Astrocyte of the cerebellum (primary cell): ENCODE data around the gene FAM53B.

ENCODE experiments used
- DNase-seq: peaks from one replicate; pipeline ENCODE4 v3.0.0-alpha.2; 2011; ENCODE audit warnings: low read depth
- H3K4me3 ChIP-seq: 2 replicates; pipeline ENCODE4 v1.5.1; 2011; ENCODE audit warnings: mild to moderate bottlenecking, low read depth, low read length, moderate library complexity
- in situ Hi-C: cut with HindIII; loops from 2 replicates; pipeline ENCODE4 v1.10.0; 2017; ENCODE audit warnings: low sequenced_read_pairs
- TF ChIP-seq, protein P1 (sequence below): IDR thresholded peaks from 2 replicates; pipeline ENCODE4 v1.5.1; 2012; ENCODE audit warnings: low read length, low read depth, moderate library complexity, mild to moderate bottlenecking; ENCODE audit errors: missing control alignments

Gene FAM53B

DNA sequence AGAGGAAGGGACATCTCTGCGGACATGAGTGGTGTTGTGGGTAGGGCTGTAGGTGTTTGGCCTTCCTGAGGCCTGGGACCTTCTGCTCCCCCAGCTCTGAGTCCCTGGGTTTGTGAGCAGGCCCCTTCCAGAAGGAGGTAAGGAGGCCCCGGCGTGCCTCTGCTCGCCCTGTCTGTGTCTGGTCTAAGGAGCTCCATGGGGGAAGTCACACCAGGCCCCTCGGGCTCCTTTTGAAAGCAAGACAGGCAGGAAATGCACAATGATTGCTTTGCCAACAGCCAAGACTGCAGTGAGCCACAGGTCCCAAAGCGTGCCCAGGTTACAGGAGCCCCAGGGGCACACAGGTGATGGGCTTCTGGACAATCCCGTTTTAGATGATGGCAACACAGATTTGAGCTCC is 89.5 kb downstream of the FAM53B start:
- no peak for DNase-seq
- in situ Hi-C loops: no loop called here
- TF ChIP-seq, protein P1, sequence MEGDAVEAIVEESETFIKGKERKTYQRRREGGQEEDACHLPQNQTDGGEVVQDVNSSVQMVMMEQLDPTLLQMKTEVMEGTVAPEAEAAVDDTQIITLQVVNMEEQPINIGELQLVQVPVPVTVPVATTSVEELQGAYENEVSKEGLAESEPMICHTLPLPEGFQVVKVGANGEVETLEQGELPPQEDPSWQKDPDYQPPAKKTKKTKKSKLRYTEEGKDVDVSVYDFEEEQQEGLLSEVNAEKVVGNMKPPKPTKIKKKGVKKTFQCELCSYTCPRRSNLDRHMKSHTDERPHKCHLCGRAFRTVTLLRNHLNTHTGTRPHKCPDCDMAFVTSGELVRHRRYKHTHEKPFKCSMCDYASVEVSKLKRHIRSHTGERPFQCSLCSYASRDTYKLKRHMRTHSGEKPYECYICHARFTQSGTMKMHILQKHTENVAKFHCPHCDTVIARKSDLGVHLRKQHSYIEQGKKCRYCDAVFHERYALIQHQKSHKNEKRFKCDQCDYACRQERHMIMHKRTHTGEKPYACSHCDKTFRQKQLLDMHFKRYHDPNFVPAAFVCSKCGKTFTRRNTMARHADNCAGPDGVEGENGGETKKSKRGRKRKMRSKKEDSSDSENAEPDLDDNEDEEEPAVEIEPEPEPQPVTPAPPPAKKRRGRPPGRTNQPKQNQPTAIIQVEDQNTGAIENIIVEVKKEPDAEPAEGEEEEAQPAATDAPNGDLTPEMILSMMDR: no peak
- H3K4me3 ChIP-seq: no peak overlapping the region

DNA sequence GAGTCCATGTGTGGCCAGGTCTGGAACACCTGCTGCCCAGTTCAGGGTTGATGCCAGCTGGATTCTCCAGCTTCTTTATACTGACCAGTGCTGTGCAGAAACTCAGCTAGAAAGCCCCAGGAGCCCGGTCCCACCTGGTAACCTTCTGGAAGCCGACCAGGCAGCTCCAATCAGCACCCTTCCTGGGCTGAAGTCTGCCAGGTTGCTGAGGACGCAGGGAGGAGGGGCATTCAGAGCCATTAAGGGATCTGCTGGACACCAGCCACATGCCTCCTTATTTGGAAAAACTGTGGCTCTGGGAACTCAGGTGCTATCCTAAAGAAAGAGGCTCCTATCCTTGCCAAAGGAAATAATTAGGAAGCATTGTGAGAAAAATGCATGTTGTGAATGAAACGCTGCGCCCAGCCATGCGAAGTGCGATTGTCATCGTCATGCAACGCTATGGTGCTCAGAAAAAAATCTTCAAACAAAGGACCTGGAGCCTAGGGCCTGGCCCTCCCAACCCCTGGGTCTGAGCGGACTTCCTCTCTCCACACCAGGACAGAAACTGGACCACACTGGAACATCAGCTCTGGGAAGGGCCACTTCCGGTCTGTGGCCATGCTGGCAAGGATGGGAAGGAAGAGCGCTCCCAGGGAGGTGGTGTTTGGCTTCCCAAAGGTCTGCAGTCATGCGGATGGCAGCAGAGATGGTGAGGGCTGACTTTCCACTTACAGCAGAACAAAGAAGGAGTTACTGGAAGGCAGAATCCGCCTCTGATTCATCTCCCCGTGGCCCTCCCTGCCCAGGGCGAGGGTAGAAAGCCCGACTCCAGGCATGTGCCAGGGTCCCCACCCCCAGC is 90.1 kb downstream of the FAM53B start:
- in situ Hi-C loops: no loop called here
- no peak for DNase-seq
- TF ChIP-seq, protein P1: no peak
- no peak overlapping the region for H3K4me3 ChIP-seq

DNA sequence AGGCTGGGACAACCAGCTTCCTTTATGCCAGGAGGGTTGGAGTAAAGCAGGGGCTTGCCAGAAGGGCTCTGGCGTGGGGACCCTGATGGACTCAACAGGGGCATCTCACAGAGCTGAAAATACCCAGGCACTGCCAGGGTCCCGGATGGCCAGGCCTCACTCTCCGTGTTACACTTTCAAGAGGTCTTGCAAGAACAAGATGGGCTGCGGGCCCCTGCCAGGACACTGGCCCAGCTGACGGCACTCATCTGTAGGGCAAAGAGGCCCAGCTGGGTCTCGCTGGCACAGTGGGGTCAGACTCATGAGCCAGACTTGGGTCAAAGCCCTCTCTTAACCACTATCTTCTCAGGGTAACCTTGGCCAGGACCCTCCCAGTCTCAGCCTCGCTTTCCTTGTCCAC is 90.9 kb downstream of the FAM53B start:
- H3K4me3 ChIP-seq: no peak overlapping the region
- in situ Hi-C loops: no loop called here
- no peak for DNase-seq
- TF ChIP-seq, protein P1: no peak

- in situ Hi-C loops: no loop called here
- no peak overlapping the region for H3K4me3 ChIP-seq
- DNase-seq: no peak
- TF ChIP-seq, protein P1: no peak
These were observed 91.5 kb downstream of the FAM53B start for GRCh38 chr10:124652701-124653100.

DNA sequence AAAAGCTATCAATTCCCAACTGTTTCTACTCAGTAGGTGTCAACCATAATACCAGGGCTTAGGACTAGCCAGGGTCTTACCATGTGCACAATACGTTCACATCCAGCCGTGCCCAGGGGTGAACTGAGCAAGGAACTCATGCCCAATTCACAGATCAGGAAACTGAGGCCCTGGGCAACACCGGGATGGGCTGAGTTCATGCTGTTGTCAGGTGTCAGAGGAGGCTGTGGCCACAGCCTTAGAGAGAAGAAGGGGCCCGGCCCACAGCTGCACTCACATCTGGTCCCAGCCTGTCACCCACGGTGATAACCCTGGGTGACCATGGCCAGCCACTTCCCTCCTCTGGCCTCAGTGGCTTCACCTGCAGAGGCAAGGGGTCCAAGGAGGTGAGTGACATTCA is 92.0 kb downstream of the FAM53B start:
- DNase-seq: no peak
- in situ Hi-C loops: no loop called here
- H3K4me3 ChIP-seq: no peak overlapping the region
- TF ChIP-seq, protein P1: no peak

GRCh38 chr10:124651402-124651891 is 92.7 kb downstream of the FAM53B start:
- TF ChIP-seq, protein P1: no peak

More at GRCh38 chr10:124651402-124651891, 92.7 kb downstream of the FAM53B start:
- DNase-seq: no peak
- no peak overlapping the region for H3K4me3 ChIP-seq
- in situ Hi-C loops: no loop called here
